ENCODE data around the gene MAN2B2.

MAN2B2 gene

GRCh38 chr4:6556263-6556662 is 18.7 kb upstream of the MAN2B2 start:
- no peak overlapping the region for H3K4me3 ChIP-seq (ENCODE audit: control insufficient read depth, low read depth, low read length)
- no peak for DNase-seq (ENCODE audit: low read depth)
- TF ChIP-seq, protein P1, sequence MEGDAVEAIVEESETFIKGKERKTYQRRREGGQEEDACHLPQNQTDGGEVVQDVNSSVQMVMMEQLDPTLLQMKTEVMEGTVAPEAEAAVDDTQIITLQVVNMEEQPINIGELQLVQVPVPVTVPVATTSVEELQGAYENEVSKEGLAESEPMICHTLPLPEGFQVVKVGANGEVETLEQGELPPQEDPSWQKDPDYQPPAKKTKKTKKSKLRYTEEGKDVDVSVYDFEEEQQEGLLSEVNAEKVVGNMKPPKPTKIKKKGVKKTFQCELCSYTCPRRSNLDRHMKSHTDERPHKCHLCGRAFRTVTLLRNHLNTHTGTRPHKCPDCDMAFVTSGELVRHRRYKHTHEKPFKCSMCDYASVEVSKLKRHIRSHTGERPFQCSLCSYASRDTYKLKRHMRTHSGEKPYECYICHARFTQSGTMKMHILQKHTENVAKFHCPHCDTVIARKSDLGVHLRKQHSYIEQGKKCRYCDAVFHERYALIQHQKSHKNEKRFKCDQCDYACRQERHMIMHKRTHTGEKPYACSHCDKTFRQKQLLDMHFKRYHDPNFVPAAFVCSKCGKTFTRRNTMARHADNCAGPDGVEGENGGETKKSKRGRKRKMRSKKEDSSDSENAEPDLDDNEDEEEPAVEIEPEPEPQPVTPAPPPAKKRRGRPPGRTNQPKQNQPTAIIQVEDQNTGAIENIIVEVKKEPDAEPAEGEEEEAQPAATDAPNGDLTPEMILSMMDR (IDR thresholded peaks at IDR 0.05; ENCODE audit: control insufficient read depth, insufficient read depth, low read depth, low read length, missing control alignments), result no peak

- TF ChIP-seq, protein P1 (IDR thresholded peaks at IDR 0.05; ENCODE audit: control insufficient read depth, insufficient read depth, low read depth, low read length, missing control alignments), result no peak
- no peak for DNase-seq (ENCODE audit: low read depth)
Measured at GRCh38 chr4:6557185-6557584, 17.8 kb upstream of the MAN2B2 start.

GRCh38 chr4:6557856-6558255 is 17.1 kb upstream of the MAN2B2 start:
- DNase-seq (ENCODE audit: low read depth), result no peak
- H3K4me3 ChIP-seq (ENCODE audit: control insufficient read depth, low read depth, low read length), result no peak overlapping the region
- TF ChIP-seq, protein P1 (IDR thresholded peaks at IDR 0.05; ENCODE audit: control insufficient read depth, insufficient read depth, low read depth, low read length, missing control alignments), result no peak

More at GRCh38 chr4:6557185-6557584, 17.8 kb upstream of the MAN2B2 start:
- H3K4me3 ChIP-seq (ENCODE audit: control insufficient read depth, low read depth, low read length), result no peak overlapping the region

GRCh38 chr4:6560416-6561172 is 14.4 kb upstream of the MAN2B2 start:
- TF ChIP-seq, protein P1 (IDR thresholded peaks at IDR 0.05; ENCODE audit: control insufficient read depth, insufficient read depth, low read depth, low read length, missing control alignments), result no peak
- DNase-seq (ENCODE audit: low read depth), result no peak
- H3K4me3 ChIP-seq (ENCODE audit: control insufficient read depth, low read depth, low read length), result no peak overlapping the region

- H3K4me3 ChIP-seq (ENCODE audit: control insufficient read depth, low read depth, low read length), result no peak overlapping the region
- DNase-seq (ENCODE audit: low read depth), result no peak
- TF ChIP-seq, protein P1 (IDR thresholded peaks at IDR 0.05; ENCODE audit: control insufficient read depth, insufficient read depth, low read depth, low read length, missing control alignments), result no peak
Measured at GRCh38 chr4:6561173-6561516, 13.8 kb upstream of the MAN2B2 start.

DNA sequence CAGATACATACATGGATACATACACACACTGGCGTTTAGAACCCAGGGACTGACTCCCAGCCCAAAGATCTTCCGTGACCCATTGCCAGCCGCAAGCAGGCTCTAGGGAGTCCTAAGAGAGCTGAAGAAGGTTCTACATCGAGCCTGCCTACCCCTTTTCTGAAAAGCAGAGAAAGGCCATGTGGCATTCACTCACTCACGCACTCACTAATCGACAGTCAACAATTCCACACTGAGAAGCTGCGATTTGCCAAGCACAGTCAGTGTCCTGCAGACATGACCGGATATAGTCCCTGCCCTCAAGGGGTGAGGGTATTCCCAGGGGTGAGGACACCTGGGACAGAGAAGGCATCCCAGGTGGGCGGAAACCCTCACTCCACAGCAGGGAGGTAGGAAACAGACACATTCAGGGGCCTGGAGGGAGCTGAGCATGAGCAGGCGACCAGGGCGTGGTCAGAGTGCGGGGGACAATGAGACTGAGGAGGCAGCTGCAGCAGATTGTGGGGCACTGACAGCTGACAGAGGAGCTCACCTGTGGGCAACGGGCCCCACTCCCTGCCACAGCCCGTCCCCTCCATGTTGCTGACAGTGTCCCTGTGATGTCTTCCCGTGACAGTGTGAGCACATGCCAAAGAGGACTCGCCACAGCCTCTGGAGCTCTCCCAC is 13.2 kb upstream of the MAN2B2 start:
- TF ChIP-seq, protein P1 (IDR thresholded peaks at IDR 0.05; ENCODE audit: control insufficient read depth, insufficient read depth, low read depth, low read length, missing control alignments), result no peak
- no peak overlapping the region for H3K4me3 ChIP-seq (ENCODE audit: control insufficient read depth, low read depth, low read length)
- no peak for DNase-seq (ENCODE audit: low read depth)

Measured in AG09309 (cell line).